Prostate gland (tissue), 2 donors: ENCODE data around the gene LMO4. TPM values are rescaled to one million over a fixed set of nuclear protein-coding genes. Genes with fewer than 3 reads are reported as not detected.
A peak's percentile ranks its signal among the peaks of the same experiment; 100 is the strongest.

Experiments
- DNase-seq: peaks from one replicate; pipeline ENCODE4 v3.0.0-alpha.2; 2019; ENCODE audit warnings: low spot score
- H3K27ac ChIP-seq, 2 donors: fragments of 200-600 bp; sonication (generic); 2 replicates each; pipeline ENCODE4 v1.5.1; 2017 to 2019
- H3K27me3 ChIP-seq: fragments of 200-600 bp; sonication (generic); replicated peaks from 2 replicates; pipeline ENCODE4 v1.5.1; 2019; ENCODE audit not compliant: insufficient read depth
- H3K36me3 ChIP-seq, 2 donors: fragments of 200-600 bp; sonication (generic); 1 replicate in 1 of 2; 2 replicates in 1 of 2; pipeline versions ENCODE4 v1.5.1 to v1.8.1; 2017 to 2019
- H3K4me1 ChIP-seq: fragments of 200-600 bp; sonication (generic); replicated peaks from 2 replicates; pipeline ENCODE4 v1.5.1; 2019
- H3K4me3 ChIP-seq, 2 donors: fragments of 200-600 bp; sonication (generic); 2 replicates each; pipeline ENCODE4 v1.5.1; 2017 to 2019
- H3K9me3 ChIP-seq: fragments of 200-600 bp; sonication (generic); 2 replicates; pipeline ENCODE4 v1.5.1; 2017
- CTCF ChIP-seq, 4 experiments: fragments of 200-600 bp in 2 of 4; fragments of 450-650 bp in 2 of 4; sonication (generic) in 2 of 4; IDR thresholded peaks; 1 replicate in 3 of 4; 2 replicates in 1 of 4; pipeline ENCODE4 v1.5.1; 2016 to 2019; ENCODE audit warnings: antibody characterized with exemption in 4 of 4, mild to moderate bottlenecking in 2 of 4, moderate library complexity in 2 of 4
- POLR2A ChIP-seq: fragments of 450-650 bp; IDR thresholded peaks from one replicate; pipeline ENCODE4 v1.6.1; 2016; ENCODE audit warnings: antibody characterized with exemption, mild to moderate bottlenecking
- POLR2AphosphoS5 ChIP-seq: sonication (generic); formaldehyde crosslinking; IDR thresholded peaks from one replicate; pipeline ENCODE4 v1.6.1; 2017; ENCODE audit warnings: antibody characterized with exemption
- WGBS: methylation state at CpG from one replicate; pipeline ENCODE4 v1.1.5; 2018; 5-methylcytosine and 5-hydroxymethylcytosine counted together
- intact Hi-C: fragments of 100-400 bp; cut with DNase I; formaldehyde crosslinking; loops from one replicate; pipeline ENCODE4 v1.14.2; 2022
- total RNA-seq, 2 donors: library from RNA; depleted of rRNA; stranded (reverse); fragments of >200 nt; gene quantifications; one replicate each; pipeline ENCODE4 v1.1.0, GENCODE V29; 2016

The LMO4 gene
- total RNA-seq, 2 donors from 2014 or later = 41.9 to 78.0 TPM

- no peaks in the 10 kb centered on the region for H3K9me3 ChIP-seq
- TF ChIP-seq POLR2AphosphoS5 = no peak
- no peak for TF ChIP-seq POLR2A
- no peak for TF ChIP-seq CTCF (IDR thresholded peaks at IDR 0.05)
- H3K27me3 ChIP-seq = no peaks in the 10 kb centered on the region
- WGBS = 88% methylated on average over 1 of the region's 1 CpG
- no peaks in the 10 kb centered on the region for H3K4me1 ChIP-seq
- H3K4me3 ChIP-seq = no peak overlapping the region
- H3K27ac ChIP-seq = no peak overlapping the region
- DNase-seq = no peak
- intact Hi-C loops = loop anchor here (5.0 to 10.0 kb wide), 3 partner anchors 156 to 1011 kb away; no protein-coding TSS in a partner anchor
- no peaks in the 10 kb centered on the region for H3K36me3 ChIP-seq
These were observed 37.6 kb upstream of the LMO4 start for GRCh38 chr1:87291107-87291506.

- H3K9me3 ChIP-seq = no peaks in the 10 kb centered on the region
- H3K4me3 ChIP-seq = no peak overlapping the region
- H3K36me3 ChIP-seq = no peaks in the 10 kb centered on the region
- no peaks in the 10 kb centered on the region for H3K27me3 ChIP-seq
- H3K27ac ChIP-seq = no peak overlapping the region
- intact Hi-C loops = loop anchor here (5.0 to 10.0 kb wide), 3 partner anchors 158 to 1009 kb away; no protein-coding TSS in a partner anchor
- 44% methylated on average over 9 of the region's 9 CpGs for WGBS
- peak; percentile 50 to 83 (median 71) for TF ChIP-seq CTCF (IDR thresholded peaks at IDR 0.05)
- TF ChIP-seq POLR2AphosphoS5 = no peak
- DNase-seq = peak; percentile 49
- no peaks in the 10 kb centered on the region for H3K4me1 ChIP-seq
These were observed 35.8 kb upstream of the LMO4 start for GRCh38 chr1:87292684-87293493.

GRCh38 chr1:87294633-87295032 lies 34.0 kb upstream of the LMO4 start:
- no peaks in the 10 kb centered on the region for H3K4me1 ChIP-seq
- no peak overlapping the region for H3K4me3 ChIP-seq
- H3K27ac ChIP-seq = no peak overlapping the region
- TF ChIP-seq POLR2AphosphoS5 = no peak
- 92% methylated on average over 5 of the region's 5 CpGs for WGBS
- DNase-seq = no peak
- intact Hi-C loops = loop anchor here (5.0 to 10.0 kb wide), 3 partner anchors 160 to 1008 kb away; no protein-coding TSS in a partner anchor
- no peaks in the 10 kb centered on the region for H3K27me3 ChIP-seq
- no peaks in the 10 kb centered on the region for H3K9me3 ChIP-seq
- no peaks in the 10 kb centered on the region for H3K36me3 ChIP-seq

GRCh38 chr1:87295445-87296110 lies 33.1 kb upstream of the LMO4 start:
- DNase-seq = no peak
- Histone ChIP-seq H3K9me3 (no peaks in the 10 kb centered on the region), H3K27ac (no peak overlapping the region), H3K4me3 (no peak overlapping the region), H3K36me3 (no peaks in the 10 kb centered on the region), H3K4me1 (no peaks in the 10 kb centered on the region), H3K27me3 (no peaks in the 10 kb centered on the region)
- 67% methylated on average over 11 of the region's 11 CpGs for WGBS
- TF ChIP-seq POLR2AphosphoS5 (no peak), POLR2A (no peak), CTCF (IDR thresholded peaks at IDR 0.05) (no peak)
- intact Hi-C loops = loop anchor here (10.0 kb wide), 1 partner anchor 161 kb away; no protein-coding TSS in a partner anchor

- intact Hi-C loops = loop anchor here (10.0 kb wide), 1 partner anchor 161 kb away; no protein-coding TSS in a partner anchor
- TF ChIP-seq CTCF (IDR thresholded peaks at IDR 0.05) (no peak), POLR2AphosphoS5 (no peak), POLR2A (no peak)
- H3K4me3 ChIP-seq = no peak overlapping the region
- no peaks in the 10 kb centered on the region for H3K36me3 ChIP-seq
- H3K27ac ChIP-seq = no peak overlapping the region
- H3K27me3 ChIP-seq = no peaks in the 10 kb centered on the region
- no peaks in the 10 kb centered on the region for H3K9me3 ChIP-seq
- no peak for DNase-seq
- no peaks in the 10 kb centered on the region for H3K4me1 ChIP-seq
- WGBS = 91% methylated on average over 6 of the region's 6 CpGs
These were observed 32.5 kb upstream of the LMO4 start for GRCh38 chr1:87296206-87296605.
